ENCODE data around the gene KAT2A. TPM values are rescaled to one million over a fixed set of nuclear protein-coding genes. Genes with fewer than 3 reads are reported as not detected.

KAT2A gene
- total RNA-seq, 1 experiment from 2014 or later: 43.5 TPM

DNA sequence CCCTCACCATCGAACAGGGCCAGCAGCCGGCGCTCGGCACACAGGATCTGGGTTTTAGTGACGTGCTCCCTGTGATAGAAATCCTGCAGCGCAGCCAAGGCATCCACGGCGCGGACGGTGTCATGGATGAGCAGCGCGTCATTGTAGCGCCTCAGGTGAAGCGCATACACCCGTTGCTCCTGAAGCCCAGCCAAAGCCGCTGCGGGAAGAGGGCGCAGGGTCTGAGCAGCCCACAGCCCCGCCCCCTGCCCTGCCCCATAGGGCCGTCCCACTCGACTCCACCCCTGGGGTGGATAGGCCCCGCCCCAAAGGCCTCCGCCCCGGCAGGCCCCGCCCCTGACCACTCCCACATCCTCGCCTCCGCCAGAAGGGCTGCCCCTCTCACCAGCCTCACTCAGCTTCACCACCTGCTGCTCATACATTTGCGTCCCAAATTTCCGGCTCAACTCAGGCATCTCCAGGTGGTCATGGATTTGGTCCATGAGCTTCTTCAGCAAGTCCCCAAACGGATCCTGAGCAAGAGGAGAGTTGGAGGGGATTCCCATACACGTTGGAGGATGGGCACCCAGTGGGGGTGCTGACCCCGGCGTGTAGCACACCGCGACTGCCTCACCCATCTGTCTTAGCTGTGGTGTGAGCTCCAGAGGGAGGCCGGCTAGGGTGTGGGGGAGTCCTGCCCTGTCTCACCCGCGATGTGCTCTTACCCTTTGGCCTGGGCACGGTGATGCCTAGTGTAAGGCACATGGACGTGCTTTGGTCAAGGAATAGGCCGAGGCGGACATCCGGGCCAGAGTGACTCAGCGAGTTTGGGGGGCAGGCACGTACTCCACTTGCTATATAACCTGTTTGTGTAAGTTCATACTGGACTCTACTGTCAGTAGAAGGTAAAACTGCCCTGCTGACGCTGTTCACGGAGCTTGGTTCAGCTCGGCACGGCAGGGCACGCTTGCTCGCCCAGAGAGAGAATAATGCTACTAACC is 13.3 kb downstream of the KAT2A start:
- WGBS (ENCODE audit: extremely low coverage, insufficient read length, low lambda C conversion rate): no CpG with 5 or more reads among the region's 51 CpGs
- peaks cover 25 to 32% of the 10 kb centered on the region in 2 experiments for H3K4me1 Mint-ChIP-seq
- no peak overlapping the region for H2AFZ ChIP-seq (ENCODE audit: low read length)

More for the DNA sequence above, 13.3 kb downstream of the KAT2A start:
- no peak overlapping the region for H2BK120ac ChIP-seq (ENCODE audit: low read depth, low read length, poor library complexity, severe bottlenecking)
- no peaks in the 10 kb centered on the region for H3K36me3 Mint-ChIP-seq (ENCODE audit: insufficient read depth in 1 of 3, low read depth in 3 of 3)
- no peak overlapping the region for H4K5ac ChIP-seq (ENCODE audit: insufficient read length, low read depth, low read length)
- H3K4ac ChIP-seq (ENCODE audit: low read depth, low read length): no peak overlapping the region
- peak overlapping the region; percentile 53 for H3K4me2 ChIP-seq (ENCODE audit: insufficient read depth, insufficient read length, low read length)
- H2BK15ac ChIP-seq (ENCODE audit: low read depth, low read length): no peak overlapping the region
- no peak overlapping the region for H3T11ph ChIP-seq (ENCODE audit: low read length)
- H3K79me1 ChIP-seq (ENCODE audit: insufficient read depth, low read depth, low read length, poor library complexity, severe bottlenecking): no peaks in the 10 kb centered on the region
- no peaks in the 10 kb centered on the region for H3K27me3 ChIP-seq (ENCODE audit: insufficient read depth, low read length)
- H4K91ac ChIP-seq (ENCODE audit: insufficient read length, low read depth, low read length): no peak overlapping the region
- H2AK5ac ChIP-seq (ENCODE audit: insufficient read length, low read length): no peak overlapping the region
- H3K4me1 ChIP-seq (ENCODE audit: insufficient read depth, low read length): peaks cover 4% of the 10 kb centered on the region; the same call in 1 of the 2 replicates
- H3K9ac ChIP-seq (ENCODE audit: extremely low read depth, insufficient read length, low read length): no peak overlapping the region
- peak overlapping the region; percentile 56 for H3K18ac ChIP-seq (ENCODE audit: insufficient read length, low read depth, low read length)
- no peaks in the 10 kb centered on the region for H3K9me3 Mint-ChIP-seq
- H3K9me3 ChIP-seq (ENCODE audit: control insufficient read depth, low read depth, low read length): no peaks in the 10 kb centered on the region
- H3K23me2 ChIP-seq (ENCODE audit: insufficient read length, low read depth, low read length, poor library complexity, severe bottlenecking): no peaks in the 10 kb centered on the region
- H3K79me2 ChIP-seq (ENCODE audit: insufficient read depth, low read length): no peaks in the 10 kb centered on the region
- no peak overlapping the region for H2BK5ac ChIP-seq (ENCODE audit: insufficient read length, low read length)
- H2BK12ac ChIP-seq (ENCODE audit: insufficient read length, low read depth, low read length): no peak overlapping the region
- H3K14ac ChIP-seq (ENCODE audit: insufficient read depth, low read length): no peak overlapping the region
- H3K27ac ChIP-seq (ENCODE audit: insufficient read length, low read depth, low read length): no peak overlapping the region
- H3K56ac ChIP-seq (ENCODE audit: insufficient read length, low read depth, low read length): no peak overlapping the region
- no peak overlapping the region for H2BK20ac ChIP-seq (ENCODE audit: low read depth, low read length, poor library complexity, severe bottlenecking)
- H3K4me3 Mint-ChIP-seq: peak overlapping the region; percentile 74 to 86
- no peak overlapping the region for H3K23ac ChIP-seq (ENCODE audit: insufficient read length, low read depth, low read length)
- no peaks in the 10 kb centered on the region for H4K20me1 ChIP-seq (ENCODE audit: control insufficient read depth, insufficient read depth, insufficient read length)
- H4K8ac ChIP-seq (replicated peaks; ENCODE audit: insufficient read length, low read depth, low read length): no peak overlapping the region
- TF ChIP-seq, protein P1, sequence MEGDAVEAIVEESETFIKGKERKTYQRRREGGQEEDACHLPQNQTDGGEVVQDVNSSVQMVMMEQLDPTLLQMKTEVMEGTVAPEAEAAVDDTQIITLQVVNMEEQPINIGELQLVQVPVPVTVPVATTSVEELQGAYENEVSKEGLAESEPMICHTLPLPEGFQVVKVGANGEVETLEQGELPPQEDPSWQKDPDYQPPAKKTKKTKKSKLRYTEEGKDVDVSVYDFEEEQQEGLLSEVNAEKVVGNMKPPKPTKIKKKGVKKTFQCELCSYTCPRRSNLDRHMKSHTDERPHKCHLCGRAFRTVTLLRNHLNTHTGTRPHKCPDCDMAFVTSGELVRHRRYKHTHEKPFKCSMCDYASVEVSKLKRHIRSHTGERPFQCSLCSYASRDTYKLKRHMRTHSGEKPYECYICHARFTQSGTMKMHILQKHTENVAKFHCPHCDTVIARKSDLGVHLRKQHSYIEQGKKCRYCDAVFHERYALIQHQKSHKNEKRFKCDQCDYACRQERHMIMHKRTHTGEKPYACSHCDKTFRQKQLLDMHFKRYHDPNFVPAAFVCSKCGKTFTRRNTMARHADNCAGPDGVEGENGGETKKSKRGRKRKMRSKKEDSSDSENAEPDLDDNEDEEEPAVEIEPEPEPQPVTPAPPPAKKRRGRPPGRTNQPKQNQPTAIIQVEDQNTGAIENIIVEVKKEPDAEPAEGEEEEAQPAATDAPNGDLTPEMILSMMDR (conservative IDR thresholded peaks at IDR 0.05): no peak
- DNase-seq: peak; percentile 99
- H3K27me3 Mint-ChIP-seq (ENCODE audit: low read depth): peaks cover 9% of the 10 kb centered on the region
- H3K27ac Mint-ChIP-seq: peak overlapping the region; percentile 29 to 97 (median 40); a peak in 5 of 7 replicates
